KMS-11 (cell line): ENCODE results near the gene STK33.

Experiments
- H2AFZ ChIP-seq: fragments of 200-600 bp; sonication (generic); 2 replicates; pipeline ENCODE4 v1.6.1; 2016; ENCODE audit warnings: antibody characterized with exemption, mixed run types, low read depth
- H3K27ac ChIP-seq: fragments of 200-600 bp; sonication (generic); 2 replicates; pipeline ENCODE4 v1.6.1; 2016; ENCODE audit warnings: mild to moderate bottlenecking, mixed run types
- H3K27me3 ChIP-seq: fragments of 200-600 bp; sonication (generic); 2 replicates; pipeline ENCODE4 v1.6.1; 2017; ENCODE audit warnings: mild to moderate bottlenecking, low read depth, mixed run types, moderate library complexity; ENCODE audit not compliant: insufficient read depth
- H3K36me3 ChIP-seq: fragments of 200-600 bp; sonication (generic); 2 replicates; pipeline ENCODE4 v1.6.1; 2017; ENCODE audit warnings: mild to moderate bottlenecking, mixed run types; ENCODE audit not compliant: insufficient read depth
- H3K4me1 ChIP-seq: fragments of 200-600 bp; sonication (generic); 2 replicates; pipeline ENCODE4 v1.6.1; 2016; ENCODE audit warnings: mild to moderate bottlenecking, low read depth, mixed run types; ENCODE audit not compliant: poor library complexity, severe bottlenecking
- H3K4me2 ChIP-seq: fragments of 200-600 bp; sonication (generic); 2 replicates; pipeline ENCODE4 v1.7.0; 2016; ENCODE audit warnings: mild to moderate bottlenecking, mixed run types
- H3K4me3 ChIP-seq: fragments of 200-600 bp; sonication (generic); IDR thresholded peaks from 2 replicates; pipeline ENCODE4 v1.6.1; 2017; ENCODE audit warnings: low read depth, low read length, mixed read lengths; ENCODE audit not compliant: insufficient read depth
- H3K79me2 ChIP-seq: fragments of 200-600 bp; sonication (generic); 2 replicates; pipeline ENCODE4 v1.6.1; 2016; ENCODE audit warnings: low read depth, mixed run types; ENCODE audit not compliant: insufficient read depth
- H3K9ac ChIP-seq: fragments of 200-600 bp; sonication (generic); 2 replicates; pipeline ENCODE4 v1.6.1; 2016; ENCODE audit warnings: mild to moderate bottlenecking, mixed run types
- H4K20me1 ChIP-seq: fragments of 200-600 bp; sonication (generic); 2 replicates; pipeline ENCODE4 v1.6.1; 2016; ENCODE audit warnings: mild to moderate bottlenecking, mixed run types; ENCODE audit not compliant: insufficient read depth
- CTCF ChIP-seq: fragments of 200-600 bp; sonication (generic); conservative IDR thresholded peaks from 2 replicates; pipeline ENCODE4 v1.6.1; 2017; ENCODE audit warnings: low read depth, mild to moderate bottlenecking, antibody characterized with exemption, low read length, moderate library complexity, mixed read lengths

STK33 gene

GRCh38 chr11:8603696-8604077, 9.7 kb upstream of the STK33 start:
- Histone ChIP-seq H3K4me3 (no peak overlapping the region), H3K27me3 (no peaks in the 10 kb centered on the region), H2AFZ (peak overlapping the region; percentile 28; the same call in 1 of the 2 replicates), H3K4me2 (no peak overlapping the region), H3K27ac (no peak overlapping the region), H3K9ac (no peak overlapping the region), H3K36me3 (no peaks in the 10 kb centered on the region), H3K79me2 (no peaks in the 10 kb centered on the region), H3K4me1 (peaks cover 7% of the 10 kb centered on the region), H4K20me1 (no peaks in the 10 kb centered on the region)
- no peak for TF ChIP-seq CTCF

- Histone ChIP-seq H3K4me1 (peaks cover 7% of the 10 kb centered on the region), H3K27me3 (no peaks in the 10 kb centered on the region), H3K4me3 (no peak overlapping the region), H3K27ac (no peak overlapping the region), H3K9ac (no peak overlapping the region), H3K79me2 (no peaks in the 10 kb centered on the region), H3K4me2 (no peak overlapping the region), H4K20me1 (no peaks in the 10 kb centered on the region), H2AFZ (no peak overlapping the region), H3K36me3 (no peaks in the 10 kb centered on the region)
- TF ChIP-seq CTCF = no peak
Observed at GRCh38 chr11:8601376-8602133, 7.5 kb upstream of the STK33 start.

- Histone ChIP-seq H3K4me1 (peaks cover 11% of the 10 kb centered on the region), H3K27me3 (no peaks in the 10 kb centered on the region), H3K4me3 (no peak overlapping the region), H3K4me2 (no peak overlapping the region), H4K20me1 (no peaks in the 10 kb centered on the region), H3K36me3 (no peaks in the 10 kb centered on the region), H3K79me2 (peaks cover 10% of the 10 kb centered on the region; the same call in 1 of the 2 replicates), H3K9ac (no peak overlapping the region), H3K27ac (no peak overlapping the region), H2AFZ (no peak overlapping the region)
- no peak for TF ChIP-seq CTCF
Observed at GRCh38 chr11:8598506-8598905, 4.5 kb upstream of the STK33 start.

- no peak for TF ChIP-seq CTCF
- H4K20me1 ChIP-seq = no peaks in the 10 kb centered on the region
- H3K4me2 ChIP-seq = no peak overlapping the region
- peaks cover 13% of the 10 kb centered on the region; the same call in 1 of the 2 replicates for H3K79me2 ChIP-seq
- H3K4me3 ChIP-seq = no peak overlapping the region
- no peaks in the 10 kb centered on the region for H3K27me3 ChIP-seq
- no peak overlapping the region for H3K9ac ChIP-seq
- H3K36me3 ChIP-seq = no peaks in the 10 kb centered on the region
- no peak overlapping the region for H2AFZ ChIP-seq
- no peak overlapping the region for H3K27ac ChIP-seq
- peaks cover 22% of the 10 kb centered on the region for H3K4me1 ChIP-seq
Observed at GRCh38 chr11:8597182-8597581, 3.2 kb upstream of the STK33 start.
